Epithelial cell of proximal tubule (primary cell): ENCODE data around the gene POR. TPM values are rescaled to one million over a fixed set of nuclear protein-coding genes. Genes with fewer than 3 reads are reported as not detected.
A peak's percentile ranks its signal among the peaks of the same experiment; 100 is the strongest.
"Not testable (repeated sequence)": the region's sequence is repeated elsewhere in the genome, so short reads cannot be mapped to it uniquely, and the experiment has no call there.

Source experiments
- DNase-seq: peaks from one replicate; pipeline ENCODE4 v3.0.0-alpha.2; 2011; ENCODE audit warnings: low read depth
- H3K4me3 ChIP-seq: 2 replicates; pipeline ENCODE4 v1.5.1; 2011; ENCODE audit warnings: low read depth, mild to moderate bottlenecking, low read length
- total RNA-seq: library from RNA; depleted of rRNA; stranded (reverse); fragments of >200 nt; gene quantifications from 2 replicates; pipeline ENCODE4 v1.2.3, GENCODE V29; 2015
- TF ChIP-seq, protein P1 (sequence below): conservative IDR thresholded peaks from 2 replicates; pipeline ENCODE4 v1.5.1; 2012; ENCODE audit warnings: low read depth, mild to moderate bottlenecking, low read length

The POR gene
- total RNA-seq, 1 donor from 2014 or later = 83.0 TPM

DNA sequence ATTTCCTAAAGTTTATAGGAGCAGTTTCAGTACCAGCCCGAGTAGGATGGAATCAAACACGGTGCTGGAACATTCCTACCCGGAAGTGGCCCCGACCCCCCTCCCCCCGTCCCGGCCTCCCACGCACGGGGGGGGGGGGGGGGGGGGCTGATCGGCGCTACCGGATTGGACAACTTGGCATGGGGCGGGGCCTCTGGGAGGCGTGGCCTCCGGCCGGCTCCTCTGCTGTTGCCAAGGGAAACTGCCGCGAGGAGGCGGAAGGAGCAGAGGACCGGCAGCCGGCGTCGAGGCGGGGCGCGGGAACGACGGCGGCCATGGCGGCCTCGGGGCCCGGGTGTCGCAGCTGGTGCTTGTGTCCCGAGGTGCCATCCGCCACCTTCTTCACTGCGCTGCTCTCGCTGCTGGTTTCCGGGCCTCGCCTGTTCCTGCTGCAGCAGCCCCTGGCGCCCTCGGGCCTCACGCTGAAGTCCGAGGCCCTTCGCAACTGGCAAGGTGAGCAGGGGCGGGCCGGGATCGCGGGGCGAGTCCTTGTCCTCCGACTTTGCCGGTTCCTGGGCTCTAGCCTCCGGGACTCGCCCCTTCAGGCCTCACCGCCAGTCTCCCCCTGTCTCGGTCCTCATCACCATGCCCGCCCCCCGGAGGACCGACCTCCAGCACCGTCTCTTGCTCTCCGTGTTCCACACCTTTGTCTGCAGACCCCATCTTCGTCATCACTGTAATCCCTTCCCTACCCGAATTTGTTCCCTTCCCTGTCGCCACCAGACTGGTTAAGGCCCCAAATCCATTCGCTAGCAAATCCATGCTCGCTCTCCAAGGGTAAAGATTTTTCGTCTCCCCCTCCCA, 36.0 kb upstream of the POR start, which contains the start of gene RHBDD2:
Gene RHBDD2 (plus strand): TSS at position 266 of the 843 bp plus-strand sequence. CDS start 49 bp downstream, at position 315.
- DNase-seq = peak; percentile 27
- peak within 1 kb of the TSS; percentile 91 for H3K4me3 ChIP-seq
- TF ChIP-seq, protein P1, sequence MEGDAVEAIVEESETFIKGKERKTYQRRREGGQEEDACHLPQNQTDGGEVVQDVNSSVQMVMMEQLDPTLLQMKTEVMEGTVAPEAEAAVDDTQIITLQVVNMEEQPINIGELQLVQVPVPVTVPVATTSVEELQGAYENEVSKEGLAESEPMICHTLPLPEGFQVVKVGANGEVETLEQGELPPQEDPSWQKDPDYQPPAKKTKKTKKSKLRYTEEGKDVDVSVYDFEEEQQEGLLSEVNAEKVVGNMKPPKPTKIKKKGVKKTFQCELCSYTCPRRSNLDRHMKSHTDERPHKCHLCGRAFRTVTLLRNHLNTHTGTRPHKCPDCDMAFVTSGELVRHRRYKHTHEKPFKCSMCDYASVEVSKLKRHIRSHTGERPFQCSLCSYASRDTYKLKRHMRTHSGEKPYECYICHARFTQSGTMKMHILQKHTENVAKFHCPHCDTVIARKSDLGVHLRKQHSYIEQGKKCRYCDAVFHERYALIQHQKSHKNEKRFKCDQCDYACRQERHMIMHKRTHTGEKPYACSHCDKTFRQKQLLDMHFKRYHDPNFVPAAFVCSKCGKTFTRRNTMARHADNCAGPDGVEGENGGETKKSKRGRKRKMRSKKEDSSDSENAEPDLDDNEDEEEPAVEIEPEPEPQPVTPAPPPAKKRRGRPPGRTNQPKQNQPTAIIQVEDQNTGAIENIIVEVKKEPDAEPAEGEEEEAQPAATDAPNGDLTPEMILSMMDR = no peak

GRCh38 chr7:75879771-75880184, 35.2 kb upstream of the POR start:
- TF ChIP-seq, protein P1 = no peak
- DNase-seq = no peak
- H3K4me3 ChIP-seq = peak overlapping the region; percentile 91

- TF ChIP-seq, protein P1 = no peak
- H3K4me3 ChIP-seq = peak overlapping the region; percentile 91
Measured at GRCh38 chr7:75880242-75880641, 34.7 kb upstream of the POR start.

GRCh38 chr7:75881436-75882095, 33.4 kb upstream of the POR start:
- DNase-seq = no peak
- TF ChIP-seq, protein P1 = no peak
- no peak overlapping the region for H3K4me3 ChIP-seq

More at GRCh38 chr7:75880242-75880641, 34.7 kb upstream of the POR start:
- no peak for DNase-seq

GRCh38 chr7:75883265-75883824, 31.6 kb upstream of the POR start:
- not testable (repeated sequence) for DNase-seq, H3K4me3 ChIP-seq

GRCh38 chr7:75884476-75884875, 30.5 kb upstream of the POR start:
- DNase-seq = no peak
- TF ChIP-seq, protein P1 = no peak
- no peak overlapping the region for H3K4me3 ChIP-seq

GRCh38 chr7:75885036-75885435, 29.9 kb upstream of the POR start:
- no peak for DNase-seq
- TF ChIP-seq, protein P1 = no peak
- H3K4me3 ChIP-seq = no peak overlapping the region
